ENCODE data around the gene DTNB. TPM values are rescaled to one million over a fixed set of nuclear protein-coding genes. Genes with fewer than 3 reads are reported as not detected.

Gene DTNB
- total RNA-seq, 1 donor from 2014 or later = 17.9 TPM

GRCh38 chr2:25371253-25372241 lies 301.8 kb downstream of the DTNB start:
- H3K36me3 ChIP-seq = no peaks in the 10 kb centered on the region
- no peaks in the 10 kb centered on the region for H3K27me3 ChIP-seq
- no peak overlapping the region for H3K4me3 ChIP-seq
- H3K4me1 ChIP-seq = peaks cover 4% of the 10 kb centered on the region
- peak; percentile 37 to 95 for DNase-seq (ENCODE audit: extremely low spot score in 2 of 2)
- intact Hi-C loops (cut with DNase I) = no loop called here
- no peaks in the 10 kb centered on the region for H3K9me3 ChIP-seq
- TF ChIP-seq CTCF (IDR thresholded peaks at IDR 0.05) = no peak
- TF ChIP-seq POLR2A (IDR thresholded peaks at IDR 0.05) = no peak
- TF ChIP-seq POLR2AphosphoS5 (IDR thresholded peaks at IDR 0.05; ENCODE audit: insufficient read depth in 1 of 2, low read depth in 1 of 2) = no peak
- no peak overlapping the region for H3K27ac ChIP-seq

DNA sequence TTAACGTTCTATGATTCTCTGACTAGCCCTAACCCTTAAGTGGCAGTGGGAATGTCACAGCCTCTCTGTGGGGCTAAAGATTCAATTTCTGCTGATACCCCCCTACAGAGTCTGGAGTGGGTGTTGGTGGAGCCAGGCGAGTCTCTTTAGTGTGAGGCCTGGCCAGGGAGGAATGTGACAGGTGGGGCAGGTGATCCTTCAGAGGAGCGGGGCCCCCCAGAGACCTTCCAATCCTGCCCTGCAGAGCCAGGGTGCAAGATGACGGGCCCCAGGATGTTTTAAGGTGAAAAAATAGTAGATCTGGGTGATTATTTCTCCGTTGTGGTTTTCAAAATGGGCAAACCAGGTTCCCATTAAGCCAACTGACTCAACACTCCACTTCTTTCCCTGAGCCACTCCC lies 303.5 kb downstream of the DTNB start:
- Histone ChIP-seq H3K27ac (no peak overlapping the region), H3K9me3 (no peaks in the 10 kb centered on the region), H3K36me3 (no peaks in the 10 kb centered on the region), H3K27me3 (no peaks in the 10 kb centered on the region), H3K4me3 (no peak overlapping the region), H3K4me1 (no peaks in the 10 kb centered on the region)
- peak in 1 of 2 donors; percentile 34 for DNase-seq (ENCODE audit: extremely low spot score in 2 of 2)
- intact Hi-C loops (cut with DNase I) = no loop called here
- TF ChIP-seq POLR2A (IDR thresholded peaks at IDR 0.05) (no peak), POLR2AphosphoS5 (IDR thresholded peaks at IDR 0.05; ENCODE audit: insufficient read depth in 1 of 2, low read depth in 1 of 2) (no peak), CTCF (IDR thresholded peaks at IDR 0.05) (no peak)

DNA sequence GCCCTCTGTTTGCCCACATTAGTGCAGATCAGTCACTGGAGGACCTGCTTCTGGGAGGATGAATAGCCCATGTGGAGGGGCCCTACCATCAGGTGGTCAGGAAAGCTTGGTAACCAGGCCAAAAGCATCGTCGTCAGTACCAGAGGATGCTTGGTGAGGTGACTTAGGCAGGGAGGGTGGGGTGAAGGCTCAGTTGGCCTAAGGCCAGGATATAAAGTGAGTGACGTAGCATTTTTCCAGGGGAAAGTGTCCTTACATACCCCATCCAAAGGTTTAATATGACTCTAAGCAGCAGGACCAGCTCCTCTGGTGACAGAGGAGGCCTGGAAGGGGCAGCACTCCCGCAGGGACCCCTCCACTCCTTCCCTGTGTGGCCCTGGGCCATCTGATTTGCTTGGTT lies 303.9 kb downstream of the DTNB start:
- no peaks in the 10 kb centered on the region for H3K27me3 ChIP-seq
- no peak overlapping the region for H3K4me3 ChIP-seq
- TF ChIP-seq CTCF (IDR thresholded peaks at IDR 0.05) = no peak
- no peak for TF ChIP-seq POLR2AphosphoS5 (IDR thresholded peaks at IDR 0.05; ENCODE audit: insufficient read depth in 1 of 2, low read depth in 1 of 2)
- no peak for TF ChIP-seq POLR2A (IDR thresholded peaks at IDR 0.05)
- intact Hi-C loops (cut with DNase I) = no loop called here
- no peak for DNase-seq (ENCODE audit: extremely low spot score in 2 of 2)
- H3K9me3 ChIP-seq = no peaks in the 10 kb centered on the region
- no peaks in the 10 kb centered on the region for H3K4me1 ChIP-seq
- H3K27ac ChIP-seq = no peak overlapping the region
- H3K36me3 ChIP-seq = no peaks in the 10 kb centered on the region

- intact Hi-C loops (cut with DNase I) = no loop called here
- Histone ChIP-seq H3K36me3 (no peaks in the 10 kb centered on the region), H3K9me3 (no peaks in the 10 kb centered on the region), H3K4me1 (no peaks in the 10 kb centered on the region), H3K27ac (peak overlapping the region; percentile 59), H3K27me3 (no peaks in the 10 kb centered on the region), H3K4me3 (no peak overlapping the region)
- TF ChIP-seq CTCF (IDR thresholded peaks at IDR 0.05) (no peak), POLR2AphosphoS5 (IDR thresholded peaks at IDR 0.05; ENCODE audit: insufficient read depth in 1 of 2, low read depth in 1 of 2) (no peak), POLR2A (IDR thresholded peaks at IDR 0.05) (no peak)
- no peak for DNase-seq (ENCODE audit: extremely low spot score in 2 of 2)
These were observed 304.7 kb downstream of the DTNB start for GRCh38 chr2:25368660-25369059.

GRCh38 chr2:25367296-25367695 lies 306.1 kb downstream of the DTNB start:
- Histone ChIP-seq H3K27ac (no peak overlapping the region), H3K9me3 (no peaks in the 10 kb centered on the region), H3K4me1 (peaks cover 7% of the 10 kb centered on the region), H3K27me3 (no peaks in the 10 kb centered on the region), H3K36me3 (no peaks in the 10 kb centered on the region), H3K4me3 (no peak overlapping the region)
- intact Hi-C loops (cut with DNase I) = no loop called here
- no peak for DNase-seq (ENCODE audit: extremely low spot score in 2 of 2)
- no peak for TF ChIP-seq POLR2AphosphoS5 (IDR thresholded peaks at IDR 0.05; ENCODE audit: insufficient read depth in 1 of 2, low read depth in 1 of 2)
- TF ChIP-seq POLR2A (IDR thresholded peaks at IDR 0.05) = no peak
- TF ChIP-seq CTCF (IDR thresholded peaks at IDR 0.05) = no peak

Data from vagina (tissue), 2 donors.